ENCODE data around the gene FAM163A.

FAM163A gene

GRCh38 chr1:179813626-179814545, 70.8 kb downstream of the FAM163A start:
- DNase-seq (ENCODE audit: low read depth in 1 of 2, low spot score in 1 of 2): no peak

DNA sequence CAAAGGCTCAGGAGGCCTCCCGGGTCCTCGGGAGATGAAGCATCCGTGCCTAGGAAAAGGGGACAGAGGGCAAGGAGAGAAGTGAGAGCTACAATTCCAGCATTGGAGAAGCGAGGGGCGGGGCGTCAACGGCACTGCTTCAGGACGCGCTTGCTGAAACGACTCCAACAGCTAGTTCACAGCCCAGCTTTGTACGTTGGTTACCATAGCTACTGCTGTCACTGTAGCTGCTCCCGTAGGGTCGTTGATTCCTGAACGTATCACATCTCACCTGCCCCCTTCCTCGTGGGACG, 71.4 kb downstream of the FAM163A start:
- DNase-seq (ENCODE audit: low read depth in 1 of 2, low spot score in 1 of 2): no peak

GRCh38 chr1:179815641-179816040, 72.5 kb downstream of the FAM163A start:
- no peak for DNase-seq (ENCODE audit: low read depth in 1 of 2, low spot score in 1 of 2)

GRCh38 chr1:179816196-179816960, 73.3 kb downstream of the FAM163A start:
- no peak for DNase-seq (ENCODE audit: low read depth in 1 of 2, low spot score in 1 of 2)

GRCh38 chr1:179817056-179817455, 74.0 kb downstream of the FAM163A start:
- DNase-seq (ENCODE audit: low read depth in 1 of 2, low spot score in 1 of 2): no peak

- no peak for DNase-seq (ENCODE audit: low read depth in 1 of 2, low spot score in 1 of 2)
Observed at GRCh38 chr1:179817789-179818188, 74.7 kb downstream of the FAM163A start.

DNA sequence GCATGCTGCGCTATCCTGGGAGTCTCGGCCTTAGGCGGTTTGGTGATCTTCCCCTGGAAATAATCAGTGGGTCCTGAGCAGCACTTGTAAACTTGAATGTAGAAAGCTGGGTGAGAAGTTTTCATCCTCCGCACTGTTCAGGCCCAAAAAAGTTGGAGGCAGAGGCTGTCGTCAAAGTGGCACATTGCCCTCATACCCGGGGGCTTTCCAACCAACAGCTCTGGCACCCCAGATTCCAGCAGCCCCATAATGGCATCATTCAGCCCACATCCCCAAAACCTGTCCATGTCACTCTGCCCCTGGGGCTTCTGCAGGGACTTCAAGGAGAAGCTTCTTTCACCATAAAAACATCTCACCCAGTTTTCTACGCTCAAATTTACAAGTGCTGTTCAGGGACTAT, 75.2 kb downstream of the FAM163A start:
- no peak for DNase-seq (ENCODE audit: low read depth in 1 of 2, low spot score in 1 of 2)

DNA sequence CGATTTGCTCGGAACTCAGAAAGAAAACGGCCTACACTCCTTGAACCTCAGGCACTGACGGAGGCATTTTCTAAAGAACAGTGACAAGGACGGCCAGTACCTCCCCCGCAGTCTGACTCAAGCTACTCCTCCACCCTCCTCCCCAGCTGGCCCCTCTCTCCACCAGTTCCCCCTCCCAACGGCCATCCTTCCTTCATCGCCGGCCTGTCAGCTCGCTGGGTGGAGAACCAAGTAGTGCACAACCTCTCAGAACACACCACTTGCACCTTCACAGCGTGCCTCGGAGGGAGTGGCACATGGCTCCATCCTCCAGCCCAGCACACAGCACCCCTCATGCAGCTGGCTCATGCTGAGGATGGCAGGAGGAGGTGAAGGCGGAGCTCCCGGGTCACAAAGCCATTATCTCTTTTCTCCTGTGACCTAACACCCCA, 75.7 kb downstream of the FAM163A start:
- DNase-seq (ENCODE audit: low read depth in 1 of 2, low spot score in 1 of 2): no peak

GRCh38 chr1:179820226-179820970, 77.3 kb downstream of the FAM163A start:
- no peak for DNase-seq (ENCODE audit: low read depth in 1 of 2, low spot score in 1 of 2)

GRCh38 chr1:179821524-179821923, 78.4 kb downstream of the FAM163A start:
- DNase-seq (ENCODE audit: low read depth in 1 of 2, low spot score in 1 of 2): no peak

DNA sequence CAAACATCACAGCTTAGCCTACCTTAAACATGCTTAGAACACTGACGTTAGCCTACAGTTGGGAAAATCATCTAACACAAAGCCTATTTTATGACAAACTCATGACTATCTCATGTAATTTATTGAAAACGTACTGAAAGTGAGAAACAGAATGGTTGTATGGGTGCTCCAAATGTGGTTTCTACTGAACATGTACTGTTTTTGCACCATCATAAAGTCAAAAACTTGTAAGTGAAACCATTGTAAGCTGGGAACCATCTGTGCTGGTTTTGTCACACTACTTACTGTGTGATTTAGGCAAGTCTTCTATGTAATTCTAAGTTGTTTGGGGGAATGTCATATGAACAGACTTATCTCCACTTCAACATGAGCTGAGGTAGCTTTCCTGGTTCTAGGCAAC, 79.0 kb downstream of the FAM163A start:
- no peak for DNase-seq (ENCODE audit: low read depth in 1 of 2, low spot score in 1 of 2)

- no peak for DNase-seq (ENCODE audit: low read depth in 1 of 2, low spot score in 1 of 2)
Observed at GRCh38 chr1:179823693-179824092, 80.6 kb downstream of the FAM163A start.

- no peak for DNase-seq (ENCODE audit: low read depth in 1 of 2, low spot score in 1 of 2)
Observed at GRCh38 chr1:179824265-179824664, 81.2 kb downstream of the FAM163A start.

DNA sequence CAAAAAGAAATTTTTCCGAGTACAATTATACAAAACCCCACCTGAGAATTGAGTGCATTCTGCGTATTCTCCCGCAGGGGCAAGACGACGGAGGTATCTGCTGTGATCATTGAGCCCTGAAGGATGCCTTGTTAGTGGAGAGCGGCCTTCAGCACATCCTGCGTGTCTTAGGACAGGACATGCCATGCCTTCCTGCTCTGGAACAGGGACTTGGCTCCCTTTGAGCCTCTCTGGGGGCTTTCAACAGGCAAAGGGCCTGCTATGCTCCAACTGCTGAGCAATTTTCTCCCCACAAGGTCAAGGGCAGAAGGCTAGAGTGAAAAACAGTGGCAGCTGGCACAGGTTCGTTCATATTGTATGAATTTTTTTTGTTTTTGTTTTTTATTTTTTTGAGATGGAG, 82.1 kb downstream of the FAM163A start:
- DNase-seq (ENCODE audit: low read depth in 1 of 2, low spot score in 1 of 2): no peak

DNA sequence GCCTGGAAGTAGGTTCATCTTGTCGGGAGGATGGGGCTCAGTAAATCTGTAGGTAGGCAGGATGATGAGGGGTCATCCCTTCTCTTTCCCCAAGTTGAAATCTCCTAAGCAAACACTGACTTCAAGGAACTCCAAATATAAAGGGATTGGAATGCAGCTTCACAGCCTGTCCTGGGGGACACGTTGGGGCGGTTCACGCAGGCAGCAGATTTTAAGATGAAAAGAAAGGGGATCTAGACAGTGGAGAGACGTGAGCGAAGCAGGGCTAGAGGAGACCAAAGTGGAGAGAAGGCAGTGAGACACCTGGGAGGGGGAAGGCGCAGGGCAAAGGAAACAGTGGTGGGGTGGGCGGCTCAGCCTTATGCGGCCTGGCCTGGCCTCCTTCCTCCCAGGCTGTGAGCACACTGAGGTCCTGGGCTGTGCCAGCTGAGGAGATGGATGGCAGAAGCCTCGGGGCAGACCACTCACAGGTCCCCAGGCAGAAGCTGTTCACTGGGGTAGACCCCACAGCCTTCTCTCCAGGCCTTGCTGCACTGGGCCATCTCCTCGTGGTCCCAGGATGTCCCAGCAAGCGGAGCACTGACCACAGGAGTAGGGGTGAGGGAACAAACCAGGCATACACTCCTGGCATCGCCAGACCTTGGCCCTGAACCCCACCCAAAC, 82.8 kb downstream of the FAM163A start:
- no peak for DNase-seq (ENCODE audit: low read depth in 1 of 2, low spot score in 1 of 2)

- no peak for DNase-seq (ENCODE audit: low read depth in 1 of 2, low spot score in 1 of 2)
Observed at GRCh38 chr1:179826626-179827280, 83.7 kb downstream of the FAM163A start.

GRCh38 chr1:179828554-179829110, 85.5 kb downstream of the FAM163A start:
- DNase-seq (ENCODE audit: low read depth in 1 of 2, low spot score in 1 of 2): no peak

DNA sequence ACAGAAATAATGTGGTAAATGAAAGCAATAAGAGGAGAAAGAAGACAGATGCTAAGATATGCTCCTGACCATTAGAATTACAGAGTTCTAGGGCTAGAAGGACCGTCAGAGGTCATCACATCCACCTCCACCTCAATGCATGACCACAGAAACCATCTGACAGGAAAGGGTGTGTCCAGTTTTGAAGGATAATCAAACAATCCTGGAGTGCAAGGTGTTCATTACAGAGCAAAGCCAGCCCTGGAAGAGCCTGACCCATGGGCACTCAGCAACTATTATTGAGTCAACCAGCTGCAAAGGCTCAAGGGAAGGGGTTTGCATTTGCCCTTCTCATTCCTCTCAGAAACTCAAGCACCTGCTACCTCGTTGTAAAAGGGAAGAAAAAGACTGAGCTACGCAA, 88.1 kb downstream of the FAM163A start:
- no peak for DNase-seq (ENCODE audit: low read depth in 1 of 2, low spot score in 1 of 2)

DNA sequence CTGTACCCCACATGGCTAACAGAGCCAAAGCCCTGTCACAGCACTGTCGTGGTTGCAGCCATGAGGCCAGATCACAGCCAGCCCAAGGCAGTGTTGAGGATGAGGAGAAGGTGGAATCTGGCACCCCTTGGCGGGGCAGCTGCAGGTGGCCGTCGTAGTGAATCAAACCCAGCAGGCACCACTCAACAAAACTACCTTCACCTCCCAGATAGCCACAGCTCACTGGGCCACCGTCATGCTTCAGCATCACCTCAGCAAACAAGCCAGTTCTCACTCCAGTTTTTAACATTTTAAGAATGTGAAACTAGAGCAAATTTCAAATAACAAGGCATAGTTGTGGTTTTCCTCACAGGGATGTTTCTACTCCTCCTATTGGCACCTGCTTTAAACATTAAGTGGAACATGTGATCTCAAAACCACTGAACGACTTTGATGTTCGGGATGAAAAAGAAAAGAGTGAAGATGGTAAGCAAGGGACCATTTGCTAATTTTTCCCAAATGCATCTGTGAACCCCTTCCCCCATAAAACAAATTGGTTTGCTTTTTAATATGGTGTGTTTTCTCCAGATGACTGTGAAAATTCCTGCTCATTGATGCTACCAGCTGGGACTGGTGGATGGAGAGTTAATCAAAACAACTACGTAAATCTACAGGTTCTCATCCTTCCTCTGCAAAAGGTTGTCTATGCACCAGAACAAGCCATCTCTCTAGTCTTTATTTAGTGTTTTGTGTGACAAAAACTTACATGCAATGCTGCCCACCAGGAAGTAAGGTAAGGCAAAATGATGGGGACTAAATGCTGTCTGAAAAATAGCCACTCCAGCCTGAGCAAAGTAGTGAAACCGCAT, 89.0 kb downstream of the FAM163A start:
- DNase-seq (ENCODE audit: low read depth in 1 of 2, low spot score in 1 of 2): no peak

Data from stimulated activated CD4-positive, alpha-beta T cell treated with anti-CD3 and anti-CD28 coated beads, Interleukin-15, amount 100 ng/mL, for 1 hour (primary cell).